GM12891 (cell line): ENCODE data around the gene HSD11B1.

ENCODE experiments used
- DNase-seq: peaks from one replicate; pipeline ENCODE4 v3.0.0; 2011; ENCODE audit warnings: low spot score; ENCODE audit not compliant: insufficient read length
- FAIRE-seq: peaks from 2 replicates; lab custom pipeline; 2011; peaks lifted over from hg19 to GRCh38; lab: Jason Lieb, UNC
- PAX5 ChIP-seq: IDR thresholded peaks from 2 replicates; pipeline ENCODE4 v1.6.1; 2011; ENCODE audit warnings: low read length, moderate library complexity, mild to moderate bottlenecking; ENCODE audit not compliant: insufficient read depth, severe bottlenecking
- POLR2A ChIP-seq: IDR thresholded peaks from 2 replicates; pipeline ENCODE4 v1.6.1; 2011; ENCODE audit warnings: low read depth, low read length, control low read depth
- POLR2AphosphoS5 ChIP-seq: IDR thresholded peaks from 2 replicates; pipeline ENCODE4 v1.6.1; 2011; ENCODE audit warnings: low read depth, low read length, control low read depth
- POU2F2 ChIP-seq: IDR thresholded peaks from 2 replicates; pipeline ENCODE4 v1.6.1; 2011; ENCODE audit warnings: low read depth, mild to moderate bottlenecking, control low read depth, low read length, moderate library complexity
- SPI1 ChIP-seq: IDR thresholded peaks from 2 replicates; pipeline ENCODE4 v1.6.1; 2011; ENCODE audit warnings: low read depth, low read length, control low read depth
- TAF1 ChIP-seq: IDR thresholded peaks from 2 replicates; pipeline ENCODE4 v1.6.1; 2011; ENCODE audit warnings: low read depth, low read length, control low read depth

The HSD11B1 gene

DNA sequence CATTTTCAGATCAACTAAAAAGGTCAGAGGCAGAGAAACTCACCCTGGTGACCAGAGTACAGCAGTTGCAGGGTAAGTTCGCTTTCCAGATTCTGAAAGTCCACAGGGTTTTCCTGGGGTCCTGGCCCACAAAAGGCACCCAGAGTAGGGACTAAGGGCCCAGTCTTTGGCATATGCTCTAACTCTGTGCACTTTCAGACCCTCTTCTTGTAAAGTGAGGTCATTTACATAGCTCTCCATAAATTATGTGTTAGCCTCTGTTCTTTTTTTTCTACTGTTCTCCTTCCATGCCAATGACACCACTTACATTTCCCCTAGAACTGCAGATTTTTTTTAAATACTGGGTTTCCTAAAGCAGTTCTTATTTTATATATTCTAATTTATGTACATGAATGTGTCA, 73.5 kb downstream of the HSD11B1 start:
- TF ChIP-seq TAF1 (no peak), POU2F2 (no peak), POLR2A (no peak), SPI1 (no peak), PAX5 (no peak), POLR2AphosphoS5 (no peak)
- no peak for FAIRE-seq
- no peak for DNase-seq

DNA sequence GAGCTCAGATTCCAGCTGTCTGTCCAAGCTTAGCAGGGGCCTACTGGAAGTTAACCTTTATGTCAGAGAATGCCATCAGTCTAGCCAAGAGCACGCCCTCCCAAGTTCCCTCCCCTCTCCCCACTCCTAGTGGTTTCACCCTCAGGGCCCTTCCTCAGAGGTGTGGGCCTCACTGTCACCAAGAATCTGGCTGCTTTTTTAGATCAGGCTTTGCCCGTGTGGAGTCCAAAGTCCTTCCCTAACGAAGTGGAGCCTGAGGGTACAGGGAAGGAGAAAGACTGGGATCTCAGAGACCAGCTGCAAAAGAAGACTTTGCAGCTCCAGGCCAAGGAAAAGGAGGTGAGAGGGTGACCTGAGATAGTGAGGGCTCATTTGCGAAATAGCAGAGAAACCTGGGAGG, 75.6 kb downstream of the HSD11B1 start:
- FAIRE-seq (no peak), DNase-seq (no peak)
- TF ChIP-seq POU2F2 (no peak), TAF1 (no peak), SPI1 (no peak), POLR2AphosphoS5 (no peak), POLR2A (no peak), PAX5 (no peak)

DNA sequence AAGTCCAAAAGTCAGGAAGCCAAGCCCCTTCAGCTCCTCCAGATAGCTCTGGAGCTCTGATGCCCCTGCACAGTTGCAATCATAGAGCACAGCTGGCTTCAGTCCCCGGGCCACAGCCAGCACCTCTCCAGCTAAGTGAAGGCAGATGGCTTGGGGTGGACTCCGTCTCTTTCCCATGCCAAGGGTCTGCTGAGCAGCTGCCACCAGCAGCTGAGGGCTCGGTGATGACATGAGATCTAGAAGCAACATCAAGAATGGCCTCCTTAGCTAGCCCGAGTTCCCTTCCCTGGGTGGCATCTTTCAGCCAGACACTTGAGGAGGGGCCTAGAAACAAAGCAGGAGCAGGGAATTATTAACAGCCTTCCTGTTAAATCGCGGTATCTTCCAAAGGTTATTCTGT, 78.7 kb downstream of the HSD11B1 start:
- no peak for TF ChIP-seq TAF1
- TF ChIP-seq PAX5 = no peak
- TF ChIP-seq SPI1 = no peak
- TF ChIP-seq POLR2AphosphoS5 = no peak
- TF ChIP-seq POU2F2 = no peak
- no peak for TF ChIP-seq POLR2A
- DNase-seq (no peak), FAIRE-seq (no peak)
